ENCODE data around the gene TCF7L1.
"Not testable (repeated sequence)": the region's sequence is repeated elsewhere in the genome, so short reads cannot be mapped to it uniquely, and the experiment has no call there.

TCF7L1 gene

DNA sequence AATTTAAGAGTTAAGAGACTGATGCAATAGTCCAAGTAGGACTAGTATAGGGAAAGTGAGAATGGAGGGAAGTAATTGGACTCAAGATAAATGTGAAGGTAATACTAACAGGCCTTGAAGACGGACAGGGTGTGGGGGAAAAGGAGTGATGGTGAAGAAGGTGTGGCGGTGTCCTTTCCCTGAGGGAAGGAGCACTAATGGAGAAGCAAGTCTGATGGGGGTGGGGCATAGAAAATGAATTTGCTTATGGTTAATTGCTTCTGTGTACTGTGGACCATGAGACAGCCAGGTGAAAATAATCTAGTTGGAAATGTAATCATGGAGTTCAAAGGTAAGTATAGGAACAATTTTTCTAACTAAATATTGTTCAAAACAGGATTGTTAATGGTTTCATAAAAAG is 201.7 kb downstream of the TCF7L1 start:
- H3K4me1 ChIP-seq (ENCODE audit: insufficient read depth, poor library complexity, severe bottlenecking): no peaks in the 10 kb centered on the region
- H3K9me3 ChIP-seq (ENCODE audit: severe bottlenecking): no peaks in the 10 kb centered on the region
- no peaks in the 10 kb centered on the region for H3K36me3 ChIP-seq (ENCODE audit: low read depth)
- TF ChIP-seq, protein P1, sequence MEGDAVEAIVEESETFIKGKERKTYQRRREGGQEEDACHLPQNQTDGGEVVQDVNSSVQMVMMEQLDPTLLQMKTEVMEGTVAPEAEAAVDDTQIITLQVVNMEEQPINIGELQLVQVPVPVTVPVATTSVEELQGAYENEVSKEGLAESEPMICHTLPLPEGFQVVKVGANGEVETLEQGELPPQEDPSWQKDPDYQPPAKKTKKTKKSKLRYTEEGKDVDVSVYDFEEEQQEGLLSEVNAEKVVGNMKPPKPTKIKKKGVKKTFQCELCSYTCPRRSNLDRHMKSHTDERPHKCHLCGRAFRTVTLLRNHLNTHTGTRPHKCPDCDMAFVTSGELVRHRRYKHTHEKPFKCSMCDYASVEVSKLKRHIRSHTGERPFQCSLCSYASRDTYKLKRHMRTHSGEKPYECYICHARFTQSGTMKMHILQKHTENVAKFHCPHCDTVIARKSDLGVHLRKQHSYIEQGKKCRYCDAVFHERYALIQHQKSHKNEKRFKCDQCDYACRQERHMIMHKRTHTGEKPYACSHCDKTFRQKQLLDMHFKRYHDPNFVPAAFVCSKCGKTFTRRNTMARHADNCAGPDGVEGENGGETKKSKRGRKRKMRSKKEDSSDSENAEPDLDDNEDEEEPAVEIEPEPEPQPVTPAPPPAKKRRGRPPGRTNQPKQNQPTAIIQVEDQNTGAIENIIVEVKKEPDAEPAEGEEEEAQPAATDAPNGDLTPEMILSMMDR (IDR thresholded peaks at IDR 0.05; ENCODE audit: poor library complexity, severe bottlenecking): no peak
- no peak for DNase-seq (ENCODE audit: low spot score)
- no peak for ATAC-seq (ENCODE audit: low read depth)
- no peak overlapping the region for H3K27ac ChIP-seq (ENCODE audit: poor library complexity, severe bottlenecking)
- no peaks in the 10 kb centered on the region for H3K27me3 ChIP-seq (ENCODE audit: insufficient read depth, poor library complexity, severe bottlenecking)
- H3K4me3 ChIP-seq (ENCODE audit: severe bottlenecking): no peak overlapping the region

DNA sequence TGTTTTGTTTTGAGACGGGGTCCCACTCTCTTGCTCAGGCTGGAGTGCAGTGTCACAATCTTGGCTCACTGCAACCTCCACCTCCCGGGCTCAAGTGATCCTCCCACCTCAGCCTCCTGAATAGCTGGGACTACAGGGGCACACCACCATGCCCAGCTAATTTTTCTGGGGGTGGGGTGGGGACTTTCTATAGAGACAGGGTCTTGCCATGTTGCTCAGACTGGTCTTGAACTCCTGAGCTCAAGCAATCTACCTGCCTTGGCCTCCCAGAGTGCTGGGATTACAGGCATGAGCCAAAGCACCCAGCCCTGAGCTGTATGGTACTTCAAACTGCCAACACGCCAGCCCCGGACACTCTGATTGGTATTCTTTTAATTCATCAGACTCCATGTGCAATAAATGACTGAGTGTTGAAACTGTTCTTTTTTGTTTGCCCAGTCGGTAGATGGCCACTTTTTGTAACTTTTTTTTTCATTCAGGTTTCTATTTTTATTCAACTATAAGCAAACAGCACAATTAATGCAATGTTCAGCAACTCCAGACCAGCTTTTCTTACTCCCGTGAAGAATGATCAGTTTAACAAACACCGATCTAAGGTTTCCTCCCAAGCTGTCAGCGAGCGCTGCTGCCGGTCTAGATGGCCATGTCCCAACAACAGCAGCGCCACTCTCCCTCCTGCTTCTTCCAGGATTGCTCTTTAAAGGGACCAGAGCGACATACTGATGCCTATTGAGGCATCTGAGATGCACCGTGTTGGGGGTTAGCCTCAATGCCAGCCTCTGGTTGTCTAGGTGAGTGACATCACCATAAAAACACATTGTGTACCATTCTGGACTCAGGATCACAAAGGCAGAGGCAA is 207.1 kb downstream of the TCF7L1 start:
- no peak overlapping the region for H3K4me3 ChIP-seq (ENCODE audit: severe bottlenecking)
- no peak overlapping the region for H3K27ac ChIP-seq (ENCODE audit: poor library complexity, severe bottlenecking)
- ATAC-seq (ENCODE audit: low read depth): no peak
- no peak for DNase-seq (ENCODE audit: low spot score)
- H3K9me3 ChIP-seq (ENCODE audit: severe bottlenecking): no peaks in the 10 kb centered on the region
- H3K27me3 ChIP-seq (ENCODE audit: insufficient read depth, poor library complexity, severe bottlenecking): no peaks in the 10 kb centered on the region
- no peaks in the 10 kb centered on the region for H3K36me3 ChIP-seq (ENCODE audit: low read depth)
- TF ChIP-seq, protein P1 (IDR thresholded peaks at IDR 0.05; ENCODE audit: poor library complexity, severe bottlenecking): no peak
- no peaks in the 10 kb centered on the region for H3K4me1 ChIP-seq (ENCODE audit: insufficient read depth, poor library complexity, severe bottlenecking)

DNA sequence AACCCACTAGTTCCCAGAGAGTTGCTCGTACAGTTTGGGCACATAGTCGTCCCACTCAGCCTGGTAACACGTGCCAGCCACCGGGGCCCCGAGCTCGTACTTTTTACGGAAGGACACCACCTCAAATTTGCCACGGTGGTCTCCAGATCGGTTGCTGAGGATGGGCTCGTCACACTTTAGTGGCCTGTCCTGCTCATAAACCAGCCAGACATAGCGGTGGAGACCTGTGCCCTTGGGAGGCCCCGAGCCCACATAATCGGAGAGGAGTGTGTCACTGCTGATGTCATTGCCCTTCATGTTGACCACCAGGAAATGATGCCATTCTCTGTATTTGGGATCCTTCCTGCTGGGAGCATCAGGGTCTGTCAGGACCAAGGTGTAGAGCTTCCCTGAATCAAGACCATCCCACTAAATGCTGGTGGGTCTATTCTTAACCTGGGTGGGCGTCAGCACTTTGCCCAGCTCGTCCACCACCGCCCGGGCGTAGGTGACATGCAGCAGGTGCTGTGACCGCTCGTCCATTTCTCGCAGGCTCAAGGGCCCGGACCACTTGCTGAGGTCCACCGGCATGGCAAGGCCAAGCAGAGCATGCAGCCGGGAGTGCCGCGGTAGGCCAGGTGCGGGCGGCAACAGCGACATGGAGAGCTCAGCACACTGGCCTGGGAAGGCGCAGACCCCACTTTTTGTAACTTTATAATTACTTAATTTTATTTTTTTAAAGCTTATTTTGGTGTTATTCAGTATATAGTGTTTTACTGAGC is 208.3 kb downstream of the TCF7L1 start:
- H3K9me3 ChIP-seq (ENCODE audit: severe bottlenecking): no peaks in the 10 kb centered on the region
- H3K4me1 ChIP-seq (ENCODE audit: insufficient read depth, poor library complexity, severe bottlenecking): no peaks in the 10 kb centered on the region
- DNase-seq (ENCODE audit: low spot score) (no peak), ATAC-seq (ENCODE audit: low read depth) (no peak)
- no peaks in the 10 kb centered on the region for H3K27me3 ChIP-seq (ENCODE audit: insufficient read depth, poor library complexity, severe bottlenecking)
- H3K36me3 ChIP-seq (ENCODE audit: low read depth): peaks cover 9% of the 10 kb centered on the region; the same call in 1 of the 2 replicates
- TF ChIP-seq, protein P1 (IDR thresholded peaks at IDR 0.05; ENCODE audit: poor library complexity, severe bottlenecking): no peak
- H3K27ac ChIP-seq (ENCODE audit: poor library complexity, severe bottlenecking): no peak overlapping the region
- H3K4me3 ChIP-seq (ENCODE audit: severe bottlenecking): no peak overlapping the region

DNA sequence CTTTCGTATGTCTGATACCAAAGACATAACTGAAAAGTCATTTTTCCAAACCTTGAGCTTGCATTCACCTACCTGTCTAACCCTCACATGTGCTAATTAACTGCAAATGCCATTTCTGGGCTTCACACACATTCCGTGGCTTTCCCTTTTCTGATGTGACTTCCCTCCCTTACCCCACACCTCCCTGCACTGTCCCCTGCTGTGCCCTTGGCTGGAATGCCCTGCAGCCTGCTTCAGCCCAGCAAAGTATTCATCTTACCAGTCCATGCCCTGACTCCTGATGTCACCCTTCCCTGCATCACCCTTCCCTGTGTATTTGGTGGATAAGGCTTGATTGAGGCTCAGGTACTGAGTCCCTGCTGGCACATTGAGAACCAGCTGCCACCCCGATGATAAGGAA is 209.0 kb downstream of the TCF7L1 start:
- no peaks in the 10 kb centered on the region for H3K9me3 ChIP-seq (ENCODE audit: severe bottlenecking)
- ATAC-seq (ENCODE audit: low read depth): no peak
- no peak for DNase-seq (ENCODE audit: low spot score)
- TF ChIP-seq, protein P1 (IDR thresholded peaks at IDR 0.05; ENCODE audit: poor library complexity, severe bottlenecking): no peak
- no peak overlapping the region for H3K4me3 ChIP-seq (ENCODE audit: severe bottlenecking)
- H3K4me1 ChIP-seq (ENCODE audit: insufficient read depth, poor library complexity, severe bottlenecking): no peaks in the 10 kb centered on the region
- peaks cover 10% of the 10 kb centered on the region; the same call in 1 of the 2 replicates for H3K36me3 ChIP-seq (ENCODE audit: low read depth)
- no peak overlapping the region for H3K27ac ChIP-seq (ENCODE audit: poor library complexity, severe bottlenecking)
- H3K27me3 ChIP-seq (ENCODE audit: insufficient read depth, poor library complexity, severe bottlenecking): no peaks in the 10 kb centered on the region

DNA sequence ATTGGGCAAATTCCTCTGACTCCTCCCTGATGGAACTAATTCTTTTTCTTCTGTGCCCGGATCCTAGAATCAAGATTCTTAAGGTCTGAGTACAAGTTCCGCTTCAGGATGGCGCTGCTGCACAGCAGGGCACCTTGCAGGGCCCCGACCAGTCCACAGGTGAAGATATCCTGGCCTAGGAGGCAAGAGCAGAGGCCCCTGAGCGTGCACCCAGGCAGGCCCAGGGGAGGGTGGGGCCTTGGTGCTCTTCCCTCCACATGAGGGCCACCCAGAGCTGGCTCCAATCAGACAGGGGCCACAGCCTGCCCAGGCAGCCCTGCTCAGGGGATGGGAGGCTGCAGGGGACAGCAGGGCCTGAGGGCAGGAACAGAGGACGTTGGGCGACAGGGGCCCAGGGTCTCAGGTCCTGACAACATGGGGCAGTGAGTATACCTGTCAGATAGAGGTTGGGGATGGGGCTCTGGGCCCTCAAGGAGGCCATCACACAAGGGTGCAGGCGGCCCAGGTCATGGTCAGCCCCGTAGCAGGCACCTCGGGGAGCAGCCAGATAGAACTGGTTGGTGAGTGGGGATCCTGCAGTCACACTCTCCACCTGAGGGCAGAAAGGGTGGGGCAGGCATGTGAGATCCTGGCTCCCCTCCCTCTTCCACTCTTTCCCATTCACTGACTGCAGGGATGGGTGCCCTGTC is 210.2 kb downstream of the TCF7L1 start:
- H3K27me3 ChIP-seq (ENCODE audit: insufficient read depth, poor library complexity, severe bottlenecking); H3K9me3 ChIP-seq (ENCODE audit: severe bottlenecking); H3K27ac ChIP-seq (ENCODE audit: poor library complexity, severe bottlenecking); DNase-seq (ENCODE audit: low spot score); ATAC-seq (ENCODE audit: low read depth); H3K4me1 ChIP-seq (ENCODE audit: insufficient read depth, poor library complexity, severe bottlenecking); H3K4me3 ChIP-seq (ENCODE audit: severe bottlenecking): not testable (repeated sequence)
- peaks cover 21% of the 10 kb centered on the region for H3K36me3 ChIP-seq (ENCODE audit: low read depth)
